Activated naive CD8-positive, alpha-beta T cell treated with anti-CD3 and anti-CD28 coated beads, Interleukin-2, amount 50 U/mL, for 24 hours (primary cell): ENCODE measurements around the gene PROC.
"Not testable (repeated sequence)": the region's sequence is repeated elsewhere in the genome, so short reads cannot be mapped to it uniquely, and the experiment has no call there.

ENCODE experiments used
- ATAC-seq: fragments of 150-1000 bp; cut with Tn5 transposase; one replicate; pipeline ENCODE4 v1.10.0; 2021
- DNase-seq: peaks from one replicate; pipeline ENCODE4 v3.0.0; 2021
- H3K27ac Mint-ChIP-seq: one replicate; pipeline ENCODE4 v1.8.0; 2021; ENCODE audit warnings: mild to moderate bottlenecking, mixed read lengths
- H3K27me3 Mint-ChIP-seq: one replicate; pipeline ENCODE4 v1.8.0; 2021; ENCODE audit warnings: mixed read lengths
- H3K36me3 Mint-ChIP-seq: one replicate; pipeline ENCODE4 v1.8.0; 2021; ENCODE audit warnings: low read depth, mixed read lengths
- H3K4me1 Mint-ChIP-seq: one replicate; pipeline ENCODE4 v1.8.0; 2021; ENCODE audit warnings: mixed read lengths
- H3K4me3 Mint-ChIP-seq: one replicate; pipeline ENCODE4 v1.8.0; 2021; ENCODE audit warnings: mild to moderate bottlenecking, moderate library complexity, mixed read lengths
- H3K9me3 Mint-ChIP-seq: one replicate; pipeline ENCODE4 v1.8.0; 2021; ENCODE audit warnings: mixed read lengths

The PROC gene

GRCh38 chr2:127448526-127448925, 30.3 kb downstream of the PROC start:
- Mint-ChIP-seq H3K27me3 (peaks cover 2% of the 10 kb centered on the region), H3K27ac (no peak overlapping the region), H3K36me3 (peaks cover 1% of the 10 kb centered on the region), H3K4me3 (no peak overlapping the region), H3K4me1 (no peaks in the 10 kb centered on the region), H3K9me3 (peaks cover 10% of the 10 kb centered on the region)
- no peak for DNase-seq
- ATAC-seq = no peak

- Mint-ChIP-seq H3K4me1 (no peaks in the 10 kb centered on the region), H3K9me3 (peaks cover 6% of the 10 kb centered on the region), H3K27me3 (no peaks in the 10 kb centered on the region), H3K36me3 (peaks cover 1% of the 10 kb centered on the region), H3K27ac (no peak overlapping the region), H3K4me3 (no peak overlapping the region)
- no peak for ATAC-seq
- no peak for DNase-seq
Measured at GRCh38 chr2:127449414-127449813, 31.2 kb downstream of the PROC start.

GRCh38 chr2:127449898-127450297, 31.7 kb downstream of the PROC start:
- ATAC-seq (no peak), DNase-seq (no peak)
- H3K36me3 Mint-ChIP-seq = peaks cover 1% of the 10 kb centered on the region
- peaks cover 4% of the 10 kb centered on the region for H3K9me3 Mint-ChIP-seq
- H3K4me1 Mint-ChIP-seq = no peaks in the 10 kb centered on the region
- no peak overlapping the region for H3K4me3 Mint-ChIP-seq
- H3K27ac Mint-ChIP-seq = no peak overlapping the region
- no peaks in the 10 kb centered on the region for H3K27me3 Mint-ChIP-seq

GRCh38 chr2:127451981-127452380, 33.8 kb downstream of the PROC start:
- Mint-ChIP-seq H3K4me1 (peaks cover 2% of the 10 kb centered on the region), H3K27ac (no peak overlapping the region), H3K27me3 (no peaks in the 10 kb centered on the region), H3K9me3 (no peaks in the 10 kb centered on the region), H3K4me3 (no peak overlapping the region), H3K36me3 (peaks cover 2% of the 10 kb centered on the region)
- ATAC-seq (no peak), DNase-seq (no peak)

- H3K4me1 Mint-ChIP-seq, ATAC-seq, H3K36me3 Mint-ChIP-seq, H3K9me3 Mint-ChIP-seq, H3K4me3 Mint-ChIP-seq, H3K27ac Mint-ChIP-seq, DNase-seq, H3K27me3 Mint-ChIP-seq: not testable (repeated sequence)
Measured at GRCh38 chr2:127452423-127452822, 34.2 kb downstream of the PROC start.

GRCh38 chr2:127453013-127453391, 34.8 kb downstream of the PROC start:
- DNase-seq (no peak), ATAC-seq (no peak)
- Mint-ChIP-seq H3K9me3 (no peaks in the 10 kb centered on the region), H3K4me1 (peaks cover 2% of the 10 kb centered on the region), H3K27me3 (no peaks in the 10 kb centered on the region), H3K36me3 (peaks cover 2% of the 10 kb centered on the region), H3K27ac (no peak overlapping the region), H3K4me3 (no peak overlapping the region)

GRCh38 chr2:127453392-127454171, 35.4 kb downstream of the PROC start:
- Mint-ChIP-seq H3K36me3 (peaks cover 2% of the 10 kb centered on the region), H3K4me3 (no peak overlapping the region), H3K27me3 (no peaks in the 10 kb centered on the region), H3K4me1 (peaks cover 6% of the 10 kb centered on the region), H3K27ac (no peak overlapping the region), H3K9me3 (no peaks in the 10 kb centered on the region)
- peak; percentile 66 for ATAC-seq
- DNase-seq = no peak

- H3K36me3 Mint-ChIP-seq = peaks cover 2% of the 10 kb centered on the region
- ATAC-seq = no peak
- no peak for DNase-seq
- H3K4me3 Mint-ChIP-seq = no peak overlapping the region
- no peaks in the 10 kb centered on the region for H3K9me3 Mint-ChIP-seq
- H3K27ac Mint-ChIP-seq = no peak overlapping the region
- H3K27me3 Mint-ChIP-seq = no peaks in the 10 kb centered on the region
- peaks cover 6% of the 10 kb centered on the region for H3K4me1 Mint-ChIP-seq
Measured at GRCh38 chr2:127454595-127455565, 36.7 kb downstream of the PROC start.

GRCh38 chr2:127455566-127456493, 37.6 kb downstream of the PROC start:
- H3K36me3 Mint-ChIP-seq = peaks cover 2% of the 10 kb centered on the region
- H3K27me3 Mint-ChIP-seq = no peaks in the 10 kb centered on the region
- DNase-seq = no peak
- H3K4me1 Mint-ChIP-seq = peaks cover 6% of the 10 kb centered on the region
- no peak for ATAC-seq
- no peak overlapping the region for H3K27ac Mint-ChIP-seq
- no peaks in the 10 kb centered on the region for H3K9me3 Mint-ChIP-seq
- H3K4me3 Mint-ChIP-seq = no peak overlapping the region

GRCh38 chr2:127456960-127457359, 38.7 kb downstream of the PROC start:
- Mint-ChIP-seq H3K27ac (no peak overlapping the region), H3K9me3 (no peaks in the 10 kb centered on the region), H3K4me1 (peaks cover 6% of the 10 kb centered on the region), H3K36me3 (peaks cover 2% of the 10 kb centered on the region), H3K4me3 (no peak overlapping the region), H3K27me3 (no peaks in the 10 kb centered on the region)
- no peak for DNase-seq
- ATAC-seq = no peak

- peaks cover 7% of the 10 kb centered on the region for H3K36me3 Mint-ChIP-seq
- H3K4me3 Mint-ChIP-seq = no peak overlapping the region
- no peaks in the 10 kb centered on the region for H3K27me3 Mint-ChIP-seq
- H3K27ac Mint-ChIP-seq = no peak overlapping the region
- no peaks in the 10 kb centered on the region for H3K9me3 Mint-ChIP-seq
- no peak for DNase-seq
- H3K4me1 Mint-ChIP-seq = peaks cover 37% of the 10 kb centered on the region
- no peak for ATAC-seq
Measured at GRCh38 chr2:127462461-127462860, 44.2 kb downstream of the PROC start.

- H3K27ac Mint-ChIP-seq = no peak overlapping the region
- H3K4me3 Mint-ChIP-seq = no peak overlapping the region
- DNase-seq = no peak
- no peaks in the 10 kb centered on the region for H3K27me3 Mint-ChIP-seq
- peaks cover 12% of the 10 kb centered on the region for H3K36me3 Mint-ChIP-seq
- ATAC-seq = no peak
- H3K9me3 Mint-ChIP-seq = no peaks in the 10 kb centered on the region
- H3K4me1 Mint-ChIP-seq = peaks cover 34% of the 10 kb centered on the region
Measured at GRCh38 chr2:127463155-127463991, 45.1 kb downstream of the PROC start.

GRCh38 chr2:127464470-127465257, 46.4 kb downstream of the PROC start:
- ATAC-seq = peak; percentile 81
- Mint-ChIP-seq H3K4me3 (peak overlapping the region; percentile 47), H3K36me3 (peaks cover 17% of the 10 kb centered on the region), H3K9me3 (no peaks in the 10 kb centered on the region), H3K4me1 (peaks cover 33% of the 10 kb centered on the region), H3K27me3 (no peaks in the 10 kb centered on the region), H3K27ac (peak overlapping the region; percentile 76)
- peak; percentile 22 for DNase-seq
